ENCODE data around the gene BDKRB1. TPM values are rescaled to one million over a fixed set of nuclear protein-coding genes. Genes with fewer than 3 reads are reported as not detected.

Gene BDKRB1
- total RNA-seq (2014; rRNA removed; shearing (Covaris generic)), result 3.6 and 6.1 TPM in 2 replicates

- DNase-seq (ENCODE audit: low spot score), result peak; percentile 63
These were observed at the start of gene BDKRB1 for GRCh38 chr14:96255501-96256366. TSS of gene BDKRB1 (plus strand) at chr14:96256210. CDS start at chr14:96263683, 7,473 bp downstream.

DNA sequence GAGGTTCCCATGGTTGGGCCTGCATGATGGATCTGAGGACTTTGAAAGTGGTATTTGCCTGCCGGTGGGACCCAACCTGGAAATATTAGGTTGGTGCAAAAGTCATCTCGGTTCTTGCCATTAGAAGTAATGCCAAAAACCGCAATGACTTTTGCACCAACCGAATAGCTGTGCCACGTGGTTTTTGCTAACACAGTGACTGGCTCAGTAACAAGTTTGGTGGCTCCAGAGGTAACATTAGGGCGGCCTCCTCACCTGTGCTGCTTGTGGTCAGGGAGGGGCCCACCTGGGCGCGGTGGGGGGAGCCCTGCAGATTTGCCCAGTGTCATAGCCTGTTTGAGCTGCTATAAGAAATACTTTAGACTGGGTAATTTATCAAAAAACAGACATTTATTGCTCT is 49.5 kb upstream of the BDKRB1 start:
- DNase-seq (ENCODE audit: low spot score), result no peak

- no peak for DNase-seq (ENCODE audit: low spot score)
These were observed 48.3 kb upstream of the BDKRB1 start for GRCh38 chr14:96207686-96208085.

- DNase-seq (ENCODE audit: low spot score), result no peak
These were observed 47.3 kb upstream of the BDKRB1 start for GRCh38 chr14:96208739-96209138.

DNA sequence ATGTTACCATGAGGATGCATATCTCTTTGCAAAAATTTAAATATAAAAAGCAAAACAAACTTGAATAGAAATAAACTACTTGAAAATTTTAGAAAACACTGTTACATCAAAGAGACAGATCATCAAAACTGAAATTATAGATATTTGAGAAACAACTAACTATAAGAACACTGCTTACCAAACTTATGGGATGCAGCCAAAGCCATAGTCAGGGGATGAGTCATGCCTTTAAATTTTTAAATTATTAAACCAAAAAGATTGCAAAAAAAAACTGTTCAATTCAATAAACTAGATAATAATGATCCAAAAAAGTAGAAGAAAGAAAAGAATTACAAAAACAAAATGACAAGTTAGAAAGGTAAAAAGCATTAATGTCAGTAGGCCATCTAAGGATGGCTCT is 43.9 kb upstream of the BDKRB1 start:
- no peak for DNase-seq (ENCODE audit: low spot score)

DNA sequence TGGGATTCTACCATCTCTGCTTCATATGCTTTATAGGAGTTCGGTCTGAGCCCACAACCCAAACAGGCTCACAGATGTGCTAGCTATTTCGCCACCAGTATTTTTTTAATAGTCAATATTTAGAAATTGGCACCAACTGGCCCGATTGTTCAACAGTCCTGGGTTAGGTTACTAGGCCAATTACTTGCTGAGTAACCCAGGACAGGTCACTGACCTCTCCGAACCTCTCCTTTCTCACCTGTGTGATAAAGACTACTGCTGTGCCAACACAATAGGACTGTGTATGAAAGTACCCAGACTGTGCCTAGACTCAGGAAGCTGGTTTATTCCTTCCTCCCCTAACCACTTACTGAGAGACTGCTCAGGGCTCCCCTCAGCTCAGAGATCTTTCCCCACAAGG is 43.1 kb upstream of the BDKRB1 start:
- no peak for DNase-seq (ENCODE audit: low spot score)

GRCh38 chr14:96213871-96214465 is 42.0 kb upstream of the BDKRB1 start:
- no peak for DNase-seq (ENCODE audit: low spot score)

DNA sequence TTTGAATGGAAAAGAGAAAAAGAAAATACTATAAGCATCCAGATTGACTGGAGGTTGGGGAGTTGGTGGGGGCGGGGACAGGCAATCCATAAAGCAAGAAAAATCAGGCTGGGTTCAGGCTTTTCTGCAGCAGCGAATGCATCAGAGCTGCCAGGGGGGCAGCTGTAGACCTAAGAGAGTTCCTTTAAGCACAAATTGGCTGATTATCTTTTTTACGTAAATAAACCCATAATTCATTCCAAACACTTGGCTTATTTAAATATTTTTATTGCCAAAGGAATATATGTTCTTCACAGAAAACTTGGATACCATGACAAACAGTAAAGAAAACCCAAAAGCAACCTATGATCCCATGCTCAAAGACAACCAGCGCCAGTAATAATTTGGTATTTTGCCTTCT is 41.2 kb upstream of the BDKRB1 start:
- no peak for DNase-seq (ENCODE audit: low spot score)

DNA sequence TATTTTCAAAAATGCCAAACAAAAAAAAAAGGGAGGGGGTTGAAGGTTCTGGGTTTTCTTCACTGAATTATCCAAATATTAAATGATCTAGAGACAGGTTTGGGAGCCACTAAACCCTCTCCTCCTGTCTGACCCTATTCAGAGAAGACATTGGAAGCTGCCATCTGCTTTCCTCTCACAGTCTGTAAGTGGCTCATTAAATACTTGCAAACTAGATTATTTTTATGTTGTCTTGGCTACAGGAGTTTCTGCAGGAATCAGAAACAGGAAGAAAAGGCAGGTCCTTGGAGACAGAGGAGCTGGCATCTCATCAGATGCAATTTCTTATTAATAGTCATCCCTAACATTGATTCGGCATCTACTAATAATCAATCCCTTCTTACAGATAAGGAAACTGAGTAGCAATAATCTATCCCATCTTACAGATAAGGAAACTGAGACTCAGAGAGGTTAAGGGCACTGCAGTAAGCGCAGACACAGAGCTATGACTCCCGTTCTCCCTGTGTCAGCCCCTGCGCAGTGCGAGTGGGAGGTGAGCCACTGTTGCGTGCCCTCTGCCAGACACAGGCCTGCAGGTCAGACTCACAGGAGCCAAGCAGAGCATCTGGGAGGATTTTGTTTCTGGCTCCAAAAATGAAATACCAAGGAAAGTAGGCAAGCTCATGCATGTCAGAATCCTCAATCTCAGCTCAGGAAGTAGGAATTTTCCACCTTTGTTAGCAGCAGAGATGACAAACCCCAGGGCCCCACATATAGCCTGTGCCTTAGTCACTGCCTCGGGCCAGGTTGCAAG is 40.4 kb upstream of the BDKRB1 start:
- DNase-seq (ENCODE audit: low spot score), result no peak

GRCh38 chr14:96216627-96217026 is 39.4 kb upstream of the BDKRB1 start:
- DNase-seq (ENCODE audit: low spot score), result no peak

GRCh38 chr14:96217376-96217913 is 38.6 kb upstream of the BDKRB1 start:
- DNase-seq (ENCODE audit: low spot score), result no peak

GRCh38 chr14:96221109-96221650 is 34.8 kb upstream of the BDKRB1 start:
- DNase-seq (ENCODE audit: low spot score), result no peak

DNA sequence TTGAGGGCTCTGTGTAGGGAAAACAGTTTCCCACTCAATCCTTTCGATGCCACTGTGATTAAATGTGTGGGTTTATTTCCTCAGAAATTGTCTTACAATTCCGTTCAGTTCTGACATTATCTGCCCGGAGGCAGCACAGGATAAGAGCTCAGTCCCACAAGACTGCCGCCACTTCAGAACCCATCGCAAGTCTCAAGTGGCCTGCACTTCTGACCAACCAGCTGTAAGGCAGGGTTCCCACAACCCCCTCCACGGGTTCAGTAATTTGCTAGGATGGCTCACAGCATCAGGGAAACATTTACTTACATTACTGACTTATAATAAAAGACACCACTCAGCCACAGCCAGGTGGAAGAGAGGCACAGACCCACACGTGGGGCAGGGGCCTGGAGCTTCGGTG is 34.2 kb upstream of the BDKRB1 start:
- no peak for DNase-seq (ENCODE audit: low spot score)

DNA sequence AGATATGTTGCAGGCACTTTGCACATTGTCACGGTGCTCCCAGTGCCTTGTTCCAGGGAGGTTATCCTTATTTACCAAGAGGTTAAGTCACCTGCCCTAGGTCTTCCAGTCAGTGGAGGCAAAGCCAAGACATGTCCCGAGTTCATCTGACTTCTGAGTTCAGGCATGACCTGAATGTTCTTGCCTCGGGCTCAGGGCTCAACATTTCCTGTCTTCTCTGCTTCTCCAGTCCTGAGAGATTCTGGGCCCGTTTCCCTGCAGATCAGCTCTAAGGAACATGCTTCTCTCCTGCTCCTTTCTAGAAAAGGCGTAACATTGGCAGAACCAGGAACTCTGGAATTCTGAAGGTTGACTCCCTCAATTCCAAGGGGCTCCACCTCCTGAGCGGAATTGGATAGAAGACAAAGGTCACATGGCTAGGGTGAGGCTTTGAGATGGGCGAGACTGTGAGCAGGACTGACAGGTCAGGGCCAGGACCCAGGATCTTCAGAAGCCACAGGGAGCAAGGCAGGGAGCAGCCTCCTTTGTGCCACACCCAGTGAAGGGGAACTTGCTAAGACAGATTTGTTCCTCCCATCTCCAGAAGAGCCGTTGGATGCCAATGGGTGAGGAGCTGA is 31.4 kb upstream of the BDKRB1 start:
- DNase-seq (ENCODE audit: low spot score), result no peak

GRCh38 chr14:96225213-96225612 is 30.8 kb upstream of the BDKRB1 start:
- no peak for DNase-seq (ENCODE audit: low spot score)

DNA sequence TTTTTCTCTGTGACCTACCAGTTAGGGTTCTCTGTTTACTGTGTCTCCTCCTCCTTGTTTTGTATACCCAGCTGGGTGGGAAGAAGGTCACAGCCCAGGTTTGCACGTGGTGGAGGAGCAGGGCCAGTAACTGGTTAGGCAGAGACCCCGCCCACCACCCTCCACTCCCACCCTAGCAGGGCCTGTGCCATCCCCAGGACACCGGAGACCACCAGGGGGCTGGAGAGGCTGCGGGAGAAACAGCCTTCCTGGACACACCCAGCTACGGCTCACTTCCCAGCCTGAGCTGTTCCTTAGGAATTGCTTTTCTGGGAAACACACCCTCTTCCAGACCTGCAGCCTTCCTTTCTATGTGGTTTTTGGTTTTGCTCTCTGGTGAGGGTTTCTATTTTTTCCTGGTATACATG is 30.3 kb upstream of the BDKRB1 start:
- peak; percentile 77 for DNase-seq (ENCODE audit: low spot score)

- DNase-seq (ENCODE audit: low spot score), result no peak
These were observed 28.6 kb upstream of the BDKRB1 start for GRCh38 chr14:96227428-96227827.

GRCh38 chr14:96229315-96229714 is 26.7 kb upstream of the BDKRB1 start:
- no peak for DNase-seq (ENCODE audit: low spot score)

- DNase-seq (ENCODE audit: low spot score), result no peak
These were observed 25.0 kb upstream of the BDKRB1 start for GRCh38 chr14:96231056-96231455.

DNA sequence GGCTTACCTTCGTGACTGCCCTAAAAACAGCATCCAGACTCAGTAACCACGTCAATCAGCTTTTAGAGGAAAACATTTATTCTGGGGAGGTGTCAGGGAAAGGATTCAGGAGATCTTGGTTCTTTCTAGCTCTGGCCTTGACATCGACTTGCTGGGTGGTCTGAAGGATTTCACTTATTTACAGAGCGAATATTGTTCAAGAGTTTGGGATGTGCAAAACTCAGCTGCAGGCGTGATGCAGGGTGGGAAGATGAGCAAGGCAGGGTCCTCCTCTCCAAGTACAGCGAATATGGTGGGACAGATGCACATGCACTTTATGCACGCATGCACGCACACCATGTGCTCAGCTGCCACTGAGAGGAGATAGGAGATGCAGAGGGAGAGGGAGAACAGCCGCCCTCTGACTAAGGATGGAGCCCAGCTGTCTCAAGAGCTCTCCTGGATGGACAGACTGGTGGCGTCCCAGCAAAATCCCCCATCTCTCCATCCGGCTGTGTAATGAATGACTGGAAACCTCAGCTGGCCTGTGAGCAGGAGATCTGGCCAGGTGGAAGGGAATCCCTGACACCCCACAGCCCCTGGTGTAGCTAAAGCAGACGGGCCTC is 24.4 kb upstream of the BDKRB1 start:
- no peak for DNase-seq (ENCODE audit: low spot score)

DNA sequence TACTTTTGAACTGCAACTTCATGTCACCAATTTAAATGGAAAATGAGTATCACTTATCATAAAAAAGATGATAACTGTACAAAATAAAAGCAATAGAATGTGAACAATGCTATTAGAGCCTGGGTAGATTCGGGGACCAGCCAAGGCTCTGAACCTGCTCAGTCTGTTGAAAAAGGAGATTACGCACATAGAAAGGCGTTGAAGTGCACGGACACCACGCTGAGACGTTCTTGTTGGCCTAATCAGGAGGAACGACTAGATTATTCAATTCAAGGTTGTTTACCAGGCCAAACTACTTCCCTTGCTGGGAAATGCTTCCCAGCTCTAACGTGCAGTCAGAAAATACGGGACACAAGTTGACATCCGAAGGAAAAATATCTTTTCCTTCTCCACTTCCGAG is 23.5 kb upstream of the BDKRB1 start:
- DNase-seq (ENCODE audit: low spot score), result no peak
